Neural cell (in vitro differentiated cells): ENCODE measurements around the gene POLL. TPM values are rescaled to one million over a fixed set of nuclear protein-coding genes. Genes with fewer than 3 reads are reported as not detected.

ENCODE experiments used
- H2AFZ ChIP-seq: fragments of 200-600, 300-800 bp; sonication (generic), shearing (Covaris generic); 2 replicates; pipeline ENCODE4 v1.6.0; 2014; ENCODE audit warnings: low read depth, mild to moderate bottlenecking, antibody characterized with exemption, low read length, moderate library complexity
- H3F3A ChIP-seq: fragments of 200-600 bp; shearing (Covaris generic); 2 replicates; pipeline ENCODE4 v1.6.1; 2016; ENCODE audit warnings: mild to moderate bottlenecking, moderate library complexity, mixed read lengths, antibody characterized with exemption, low read length; ENCODE audit not compliant: insufficient read depth, poor library complexity, severe bottlenecking
- H3K27ac ChIP-seq: fragments of 200-600, 300-800 bp; sonication (generic), shearing (Covaris generic); 2 replicates; pipeline ENCODE4 v1.5.1; 2014; ENCODE audit warnings: mild to moderate bottlenecking, low read length, moderate library complexity
- H3K27me3 ChIP-seq: fragments of 300-800, 200-600 bp; sonication (generic), shearing (Covaris generic); 2 replicates; pipeline ENCODE4 v1.6.0; 2014; ENCODE audit warnings: mild to moderate bottlenecking, low read depth, low read length, moderate library complexity; ENCODE audit not compliant: insufficient read depth
- H3K36me3 ChIP-seq: fragments of 300-800, 200-600 bp; sonication (generic), shearing (Covaris generic); 2 replicates; pipeline ENCODE4 v1.5.1; 2014; ENCODE audit warnings: mild to moderate bottlenecking, antibody characterized with exemption, low read length, moderate library complexity; ENCODE audit not compliant: insufficient read depth
- H3K4me2 ChIP-seq: fragments of 300-800, 200-600 bp; sonication (generic), shearing (Covaris generic); 2 replicates; pipeline ENCODE4 v1.6.0; 2014; ENCODE audit warnings: mild to moderate bottlenecking, low read length
- H3K4me3 ChIP-seq: fragments of 300-800, 200-600 bp; sonication (generic), shearing (Covaris generic); 2 replicates; pipeline ENCODE4 v1.5.1; 2014; ENCODE audit warnings: mild to moderate bottlenecking, low read length, moderate library complexity
- H3K79me2 ChIP-seq: fragments of 200-600 bp; shearing (Covaris generic); replicated peaks from 2 replicates; pipeline ENCODE4 v1.6.0; 2014; ENCODE audit warnings: mild to moderate bottlenecking, low read length, moderate library complexity; ENCODE audit not compliant: insufficient read depth
- H3K9ac ChIP-seq: fragments of 300-800, 200-600 bp; sonication (generic), shearing (Covaris generic); 2 replicates; pipeline ENCODE4 v1.6.1; 2016; ENCODE audit warnings: mild to moderate bottlenecking, low read length, mixed read lengths
- H3K9me2 ChIP-seq: fragments of 200-600 bp; shearing (Covaris generic); 2 replicates; pipeline ENCODE4 v1.6.1; 2016; ENCODE audit warnings: mild to moderate bottlenecking, low read length, mixed read lengths; ENCODE audit not compliant: insufficient read depth
- H3K9me3 ChIP-seq: fragments of 200-600, 300-800 bp; sonication (generic), shearing (Covaris generic); 2 replicates; pipeline ENCODE4 v1.6.1; 2016; ENCODE audit warnings: mild to moderate bottlenecking, mixed run types, low read length, moderate library complexity, mixed read lengths
- H4K20me1 ChIP-seq: fragments of 200-600 bp; shearing (Covaris generic); 2 replicates; pipeline ENCODE4 v1.6.1; 2016; ENCODE audit warnings: mild to moderate bottlenecking, mixed run types; ENCODE audit not compliant: insufficient read depth
- EP300 ChIP-seq: fragments of 450-650 bp; conservative IDR thresholded peaks from 2 replicates; pipeline ENCODE4 v1.6.1; 2014; ENCODE audit warnings: antibody characterized with exemption, mild to moderate bottlenecking, moderate library complexity; ENCODE audit not compliant: poor library complexity, severe bottlenecking
- EZH2 ChIP-seq: fragments of 200-600, 300-800 bp; shearing (Covaris generic), sonication (generic); IDR thresholded peaks from 2 replicates; pipeline ENCODE4 v1.6.1; 2014; ENCODE audit warnings: antibody characterized with exemption, low read length, borderline replicate concordance, mild to moderate bottlenecking; ENCODE audit not compliant: insufficient read depth, poor library complexity, severe bottlenecking
- MXI1 ChIP-seq: fragments of 450-650 bp; conservative IDR thresholded peaks from 2 replicates; pipeline ENCODE4 v1.6.1; 2014; ENCODE audit warnings: antibody characterized with exemption, mild to moderate bottlenecking; ENCODE audit not compliant: poor library complexity, severe bottlenecking
- POLR2AphosphoS5 ChIP-seq: IDR thresholded peaks from 2 replicates; pipeline ENCODE4 v1.6.1; 2012
- RAD21 ChIP-seq: fragments of 450-650 bp; conservative IDR thresholded peaks from 2 replicates; pipeline ENCODE4 v1.6.1; 2014; ENCODE audit warnings: antibody characterized with exemption, mild to moderate bottlenecking, moderate library complexity
- REST ChIP-seq: IDR thresholded peaks from 2 replicates; pipeline ENCODE4 v1.6.1; 2012; ENCODE audit warnings: borderline replicate concordance
- SMC3 ChIP-seq: fragments of 450-650 bp; conservative IDR thresholded peaks from 2 replicates; pipeline ENCODE4 v1.6.1; 2014; ENCODE audit warnings: antibody characterized with exemption, mild to moderate bottlenecking, moderate library complexity; ENCODE audit not compliant: poor library complexity
- TAF1 ChIP-seq: IDR thresholded peaks from 2 replicates; pipeline ENCODE4 v1.6.1; 2012; ENCODE audit warnings: low read depth
- polyA plus RNA-seq: library from polyadenylated mRNA; depleted of rRNA; stranded (reverse); fragments of >200 nt; gene quantifications from 2 replicates; pipeline ENCODE4 v1.2.3, GENCODE V29; 2014
- TF ChIP-seq, protein P1 (sequence below): fragments of 450-650 bp; IDR thresholded peaks from 2 replicates; pipeline ENCODE4 v1.5.1; 2014; ENCODE audit warnings: antibody characterized with exemption, mild to moderate bottlenecking, moderate library complexity; ENCODE audit not compliant: poor library complexity, severe bottlenecking

Gene POLL
- polyA plus RNA-seq, 1 donor from 2014 or later = 23.0 TPM

DNA sequence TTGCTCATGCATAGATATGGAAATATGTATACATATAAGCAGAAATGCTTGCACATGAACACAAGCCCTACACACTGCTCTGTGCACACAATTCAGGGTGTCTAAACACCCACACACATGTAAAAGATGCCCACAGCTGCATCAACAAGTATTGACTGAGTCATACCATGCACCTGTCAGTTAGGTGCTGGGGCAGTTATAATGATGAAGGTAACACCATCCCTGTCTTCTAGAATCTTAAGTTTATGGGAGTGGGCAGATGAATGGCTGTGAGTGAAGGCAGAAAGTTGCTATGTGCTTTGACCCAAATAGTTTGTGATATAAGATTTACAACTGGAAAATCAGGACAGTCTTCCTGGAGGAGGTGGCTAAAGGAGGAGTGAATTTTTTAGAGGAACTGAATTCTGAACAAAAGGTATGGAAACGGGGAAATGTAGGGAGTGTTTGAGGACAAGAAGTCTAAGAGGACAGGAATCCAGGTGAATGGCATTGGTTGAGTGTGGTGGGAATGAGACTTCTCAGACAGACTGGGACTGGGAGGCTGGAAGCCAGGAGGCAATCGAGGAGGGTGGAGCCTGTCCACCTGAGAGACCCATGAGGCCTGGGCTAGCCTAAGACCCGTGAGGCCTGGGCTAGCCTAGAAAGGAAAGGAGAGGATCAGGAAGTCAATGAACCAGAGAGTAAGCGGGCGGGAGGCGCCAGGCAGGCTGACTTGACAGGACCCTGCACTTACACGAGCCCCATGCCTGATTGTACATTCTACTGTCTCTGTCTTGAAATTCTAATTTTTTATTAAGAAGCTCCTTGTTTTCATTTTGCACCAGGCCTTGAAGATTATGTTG lies 20.7 kb downstream of the POLL start:
- H3K9me3 ChIP-seq = no peaks in the 10 kb centered on the region
- no peak overlapping the region for H3K4me2 ChIP-seq
- no peak overlapping the region for H3K9ac ChIP-seq
- H2AFZ ChIP-seq = no peak overlapping the region
- no peaks in the 10 kb centered on the region for H4K20me1 ChIP-seq
- no peak overlapping the region for H3K4me3 ChIP-seq
- H3F3A ChIP-seq = no peaks in the 10 kb centered on the region
- no peaks in the 10 kb centered on the region for H3K9me2 ChIP-seq
- H3K79me2 ChIP-seq = no peaks in the 10 kb centered on the region
- no peak overlapping the region for H3K27ac ChIP-seq
- peaks cover 22% of the 10 kb centered on the region for H3K27me3 ChIP-seq
- TF ChIP-seq TAF1 (no peak), POLR2AphosphoS5 (no peak), EP300 (no peak), REST (no peak), RAD21 (no peak), SMC3 (no peak), EZH2 (no peak), MXI1 (no peak)
- TF ChIP-seq, protein P1, sequence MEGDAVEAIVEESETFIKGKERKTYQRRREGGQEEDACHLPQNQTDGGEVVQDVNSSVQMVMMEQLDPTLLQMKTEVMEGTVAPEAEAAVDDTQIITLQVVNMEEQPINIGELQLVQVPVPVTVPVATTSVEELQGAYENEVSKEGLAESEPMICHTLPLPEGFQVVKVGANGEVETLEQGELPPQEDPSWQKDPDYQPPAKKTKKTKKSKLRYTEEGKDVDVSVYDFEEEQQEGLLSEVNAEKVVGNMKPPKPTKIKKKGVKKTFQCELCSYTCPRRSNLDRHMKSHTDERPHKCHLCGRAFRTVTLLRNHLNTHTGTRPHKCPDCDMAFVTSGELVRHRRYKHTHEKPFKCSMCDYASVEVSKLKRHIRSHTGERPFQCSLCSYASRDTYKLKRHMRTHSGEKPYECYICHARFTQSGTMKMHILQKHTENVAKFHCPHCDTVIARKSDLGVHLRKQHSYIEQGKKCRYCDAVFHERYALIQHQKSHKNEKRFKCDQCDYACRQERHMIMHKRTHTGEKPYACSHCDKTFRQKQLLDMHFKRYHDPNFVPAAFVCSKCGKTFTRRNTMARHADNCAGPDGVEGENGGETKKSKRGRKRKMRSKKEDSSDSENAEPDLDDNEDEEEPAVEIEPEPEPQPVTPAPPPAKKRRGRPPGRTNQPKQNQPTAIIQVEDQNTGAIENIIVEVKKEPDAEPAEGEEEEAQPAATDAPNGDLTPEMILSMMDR = no peak
- H3K36me3 ChIP-seq = no peaks in the 10 kb centered on the region

GRCh38 chr10:101566333-101567164 lies 21.5 kb downstream of the POLL start:
- H3K27me3 ChIP-seq = peaks cover 22% of the 10 kb centered on the region
- H3K9me3 ChIP-seq = no peaks in the 10 kb centered on the region
- no peak for TF ChIP-seq REST
- no peak for TF ChIP-seq TAF1
- no peak for TF ChIP-seq MXI1
- TF ChIP-seq RAD21 = no peak
- TF ChIP-seq, protein P1 = no peak
- no peak for TF ChIP-seq SMC3
- TF ChIP-seq EZH2 = no peak
- TF ChIP-seq POLR2AphosphoS5 = peak; percentile 49
- no peak overlapping the region for H3K9ac ChIP-seq
- no peak overlapping the region for H3K27ac ChIP-seq
- H3K36me3 ChIP-seq = no peaks in the 10 kb centered on the region
- H2AFZ ChIP-seq = no peak overlapping the region
- H3F3A ChIP-seq = no peaks in the 10 kb centered on the region
- peak overlapping the region; percentile 5 for H3K4me3 ChIP-seq
- H3K4me2 ChIP-seq = no peak overlapping the region
- no peaks in the 10 kb centered on the region for H3K79me2 ChIP-seq
- H3K9me2 ChIP-seq = no peaks in the 10 kb centered on the region
- no peaks in the 10 kb centered on the region for H4K20me1 ChIP-seq
